Activated T-helper 1 cell treated with Interleukin-2 at 50 U/mL for 16 hours (primary cell): ENCODE results near the gene C1orf105.
"Not testable (repeated sequence)": the region's sequence is repeated elsewhere in the genome, so short reads cannot be mapped to it uniquely, and the experiment has no call there.

Experiments
- DNase-seq: peaks from one replicate; pipeline ENCODE4 v3.0.0-alpha.2; 2020; ENCODE audit warnings: low read depth

Gene C1orf105

DNA sequence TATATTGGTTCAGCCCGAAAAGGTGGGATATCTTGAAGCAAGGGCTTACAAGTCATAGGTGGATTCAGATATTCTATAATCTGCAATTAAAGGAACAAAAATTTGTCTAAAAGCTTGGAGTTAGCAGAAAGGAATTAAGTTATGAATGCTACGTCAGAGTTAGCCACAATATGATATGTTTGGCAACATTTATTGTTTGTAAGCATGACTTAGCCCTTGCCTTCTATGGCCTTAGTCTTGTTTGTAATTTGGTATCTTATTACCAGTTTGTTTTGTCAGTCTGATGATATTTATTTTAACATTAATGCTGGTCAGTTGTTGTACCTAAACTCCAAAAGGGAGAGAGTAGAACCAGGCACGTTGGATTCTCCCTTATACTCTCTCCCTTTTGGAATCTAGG is 69.4 kb downstream of the C1orf105 start:
- no peak for DNase-seq

DNA sequence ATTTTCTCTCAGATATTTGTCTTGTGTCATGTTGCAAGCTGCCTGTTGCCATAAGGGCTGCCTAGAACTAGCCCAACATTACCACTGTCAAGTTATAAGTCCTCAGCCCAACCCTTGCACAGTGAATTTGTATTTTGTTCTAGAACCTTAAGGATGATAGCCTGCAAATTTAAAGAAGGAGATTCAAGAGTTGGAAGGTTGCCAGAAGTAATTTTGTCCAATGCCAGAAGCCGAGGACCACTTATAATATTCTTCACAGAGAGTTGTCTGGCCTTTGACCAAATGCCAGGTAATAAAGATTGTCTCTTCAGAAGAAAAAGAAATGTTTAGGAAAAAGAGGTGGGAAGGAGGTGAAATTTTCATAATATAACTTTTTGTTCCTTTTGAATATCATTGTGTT is 71.9 kb downstream of the C1orf105 start:
- no peak for DNase-seq

DNA sequence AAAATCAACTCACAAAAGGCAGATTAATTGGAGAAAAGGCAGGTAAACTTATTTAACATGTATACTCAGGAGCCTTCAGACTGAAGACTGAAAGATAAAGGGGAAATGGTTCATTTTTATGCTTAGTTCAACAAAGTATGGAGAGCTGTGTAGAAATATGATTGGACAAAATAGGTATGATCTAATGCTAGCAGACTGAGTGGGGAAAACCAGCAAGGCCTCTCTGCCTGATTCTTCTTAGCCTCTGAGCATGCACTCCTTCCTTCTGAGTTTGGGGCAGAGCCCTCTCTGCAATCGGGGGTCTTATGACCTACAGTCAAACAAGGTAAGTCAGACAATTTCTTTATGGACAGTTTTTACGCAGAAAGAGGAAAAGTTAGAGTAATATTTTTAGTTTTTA is 73.7 kb downstream of the C1orf105 start:
- no peak for DNase-seq

DNA sequence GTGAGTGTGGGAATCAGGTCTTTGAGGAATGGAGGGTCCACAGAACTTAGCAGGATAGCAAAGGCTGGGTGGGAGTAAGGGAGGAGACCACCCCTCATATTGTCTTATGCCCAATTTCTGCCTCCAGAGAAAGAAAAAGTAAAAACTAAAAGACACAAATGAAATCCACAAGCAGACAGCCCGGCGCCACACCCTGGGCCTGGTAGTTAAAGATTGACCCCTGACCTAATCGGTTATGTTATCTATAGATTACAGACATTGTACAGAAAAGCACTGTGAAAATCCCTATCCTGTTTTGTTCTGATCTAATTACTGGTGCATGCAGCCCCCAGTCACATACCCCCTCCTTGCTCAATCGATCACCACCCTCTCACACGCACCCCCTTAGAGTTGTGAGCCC is 75.6 kb downstream of the C1orf105 start:
- DNase-seq, result not testable (repeated sequence)

DNA sequence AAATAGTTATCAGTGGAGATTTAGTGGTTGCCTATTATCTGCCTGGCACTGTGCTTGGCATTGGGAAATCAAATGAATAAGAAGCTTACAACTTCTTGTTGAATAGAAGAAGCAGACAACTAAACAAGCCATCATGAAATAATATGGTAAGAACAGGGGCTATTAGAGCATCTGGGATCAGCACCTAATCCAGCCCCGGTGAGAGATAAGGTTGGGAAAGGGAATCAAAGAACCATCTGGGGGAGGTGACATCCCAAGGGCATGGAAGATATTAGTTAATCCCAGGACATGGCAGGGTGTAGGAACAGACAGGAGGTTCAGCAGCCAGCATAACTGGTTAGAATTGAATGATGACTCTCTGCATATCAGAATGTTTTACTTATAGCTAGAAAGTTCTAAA is 76.2 kb downstream of the C1orf105 start:
- DNase-seq, result no peak

DNA sequence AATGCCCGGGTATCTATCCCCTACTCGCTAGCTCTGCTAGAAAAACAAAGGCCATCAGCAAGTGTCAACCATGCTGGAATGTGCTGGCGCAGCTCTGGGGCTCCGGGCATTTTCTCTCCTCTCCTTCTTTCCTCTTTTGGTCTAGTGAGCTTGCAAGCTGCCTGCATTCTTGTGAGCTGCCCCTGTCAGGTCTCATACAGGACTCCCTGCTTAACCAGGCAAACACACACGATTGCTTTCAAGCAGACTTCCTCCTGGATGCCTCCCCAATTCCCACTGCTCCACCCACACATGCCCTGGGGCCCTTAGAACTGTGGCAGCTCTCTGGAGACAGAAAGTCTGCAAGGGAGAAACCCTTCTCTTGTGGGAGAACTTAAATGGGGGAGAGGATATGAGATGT is 76.7 kb downstream of the C1orf105 start:
- no peak for DNase-seq

DNA sequence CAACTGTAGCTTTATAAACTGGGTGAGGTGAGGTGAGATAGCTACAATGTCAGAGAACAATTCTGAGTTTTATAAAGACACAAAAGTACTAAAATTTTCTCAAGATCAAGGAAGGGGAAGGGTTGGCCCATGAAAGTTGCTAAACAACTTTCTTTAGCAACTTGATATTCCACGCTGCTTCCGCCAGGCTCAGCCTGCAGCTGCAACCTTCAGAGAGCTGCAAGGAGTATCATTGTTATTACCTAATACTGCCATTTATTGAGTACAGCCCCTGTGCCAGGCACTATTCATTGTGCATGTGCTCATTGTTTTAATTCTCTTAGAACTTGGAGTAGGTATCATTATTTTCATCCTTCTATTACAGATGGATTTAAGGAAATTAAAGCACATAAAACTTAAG is 78.4 kb downstream of the C1orf105 start:
- no peak for DNase-seq

DNA sequence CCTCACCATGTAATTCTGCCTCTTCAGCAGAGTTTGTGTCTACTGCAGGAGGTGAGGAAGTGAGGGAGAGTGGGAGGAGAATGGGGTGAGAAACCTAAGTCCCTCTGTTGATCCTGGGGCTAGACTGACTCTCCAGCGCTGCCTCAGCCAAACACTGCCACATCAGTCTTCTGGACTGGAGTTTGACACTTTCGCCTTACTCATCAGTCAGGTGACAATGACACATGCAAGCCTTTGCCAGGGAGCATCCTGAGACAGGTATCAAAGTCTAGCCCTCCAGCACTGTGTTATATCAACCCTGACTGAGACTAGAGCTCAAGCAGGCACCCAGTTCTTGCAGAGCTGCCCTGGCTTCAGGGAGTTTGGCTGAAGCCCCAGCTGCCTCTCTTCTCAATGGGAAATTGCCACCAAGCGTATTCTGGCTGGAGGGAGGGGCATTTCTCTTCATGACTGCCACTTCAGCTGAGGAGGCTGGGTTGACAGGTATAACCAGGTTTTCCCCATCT is 79.2 kb downstream of the C1orf105 start:
- DNase-seq, result no peak

DNA sequence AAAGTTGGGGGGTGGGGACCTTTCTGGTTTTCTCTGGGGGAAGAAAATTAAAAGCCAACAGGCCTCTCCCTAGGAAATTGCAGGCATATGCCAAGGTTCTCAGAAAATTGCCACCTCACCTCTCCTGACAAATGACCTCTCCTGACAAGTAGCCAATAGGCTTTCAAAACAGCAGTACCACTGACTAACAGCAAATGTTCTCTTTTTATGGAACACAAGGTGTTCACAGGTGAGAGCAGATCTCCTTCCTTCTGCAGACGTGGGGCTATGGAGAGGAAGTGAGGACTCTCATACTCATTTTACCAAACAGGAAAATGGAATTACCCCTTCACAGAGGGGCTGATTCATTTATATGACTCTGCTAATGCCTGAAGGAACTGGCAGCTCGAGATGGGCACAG is 79.7 kb downstream of the C1orf105 start:
- no peak for DNase-seq

DNA sequence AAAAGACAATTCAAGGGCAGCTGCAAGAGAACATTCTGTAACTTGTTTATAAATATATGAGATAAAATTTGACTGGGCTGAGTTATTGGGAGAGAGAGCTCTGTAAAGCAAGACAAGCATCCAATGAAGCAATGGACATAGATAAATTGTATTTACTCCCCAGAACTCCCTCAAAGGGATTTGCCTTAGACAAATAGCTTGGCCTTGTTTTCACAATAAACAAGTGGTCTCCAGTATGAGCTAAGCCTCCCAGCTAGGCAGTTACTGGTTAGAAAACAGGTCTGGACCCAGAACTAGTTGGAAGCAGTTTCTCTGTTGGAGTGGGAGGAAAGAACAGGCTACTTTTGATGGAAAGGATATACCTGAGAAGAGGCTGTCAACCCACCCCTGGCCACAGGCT is 87.3 kb downstream of the C1orf105 start:
- no peak for DNase-seq

DNA sequence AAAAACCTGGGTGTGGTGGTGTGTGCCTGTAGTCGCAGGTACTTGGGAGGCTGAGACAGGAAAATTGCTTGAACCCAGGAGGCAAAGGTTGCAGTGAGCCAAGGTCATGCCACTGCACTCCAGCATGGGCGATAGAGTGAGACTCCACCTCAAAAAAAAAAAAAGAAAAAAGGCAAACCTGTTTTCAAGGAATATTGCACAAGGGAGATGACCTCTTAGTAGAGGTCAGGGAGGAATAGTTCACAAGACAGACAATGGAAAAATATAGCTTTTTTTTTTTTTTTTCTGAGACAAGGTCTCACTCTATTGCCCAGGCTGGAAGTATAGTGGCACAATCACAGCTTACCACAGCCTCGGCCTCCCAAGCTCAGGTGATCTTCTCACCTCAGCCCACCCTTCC is 90.0 kb downstream of the C1orf105 start:
- no peak for DNase-seq

DNA sequence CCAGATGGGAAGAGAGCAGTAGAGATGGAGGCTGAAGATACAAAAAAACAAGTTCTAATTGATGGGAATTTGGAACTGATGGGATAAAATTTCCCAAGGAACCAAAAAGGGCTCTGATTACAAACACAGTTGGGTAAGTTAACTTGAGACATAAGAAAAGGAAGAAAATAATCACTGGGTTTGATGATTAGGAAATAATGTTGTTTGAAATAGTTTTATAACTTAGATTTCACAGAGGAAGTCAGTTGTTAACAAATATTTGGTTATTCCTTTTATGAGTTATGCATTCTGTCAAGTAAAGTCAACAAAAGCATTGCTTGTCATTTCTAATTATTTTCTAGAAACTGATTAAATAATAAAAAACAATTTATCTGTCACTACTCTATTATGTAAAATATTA is 92.1 kb downstream of the C1orf105 start:
- no peak for DNase-seq

DNA sequence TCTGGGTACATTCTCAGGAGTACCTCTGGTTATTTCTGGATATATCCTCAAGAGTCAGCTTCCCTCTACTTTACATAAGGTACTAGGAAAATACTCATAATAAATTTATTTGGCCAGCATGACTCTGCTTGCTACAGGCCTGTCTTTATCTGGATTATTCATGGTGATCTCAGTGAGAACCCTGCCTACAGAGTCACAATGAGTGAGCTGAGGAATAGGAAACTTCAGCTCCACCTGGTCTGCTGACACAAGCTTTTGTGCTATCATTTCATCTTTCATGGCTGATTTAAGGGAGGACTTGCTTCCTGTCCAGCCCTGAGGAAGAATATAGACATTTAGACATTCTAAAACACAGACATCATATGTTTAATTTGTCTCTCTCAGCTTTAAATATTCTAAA is 93.0 kb downstream of the C1orf105 start:
- no peak for DNase-seq

DNA sequence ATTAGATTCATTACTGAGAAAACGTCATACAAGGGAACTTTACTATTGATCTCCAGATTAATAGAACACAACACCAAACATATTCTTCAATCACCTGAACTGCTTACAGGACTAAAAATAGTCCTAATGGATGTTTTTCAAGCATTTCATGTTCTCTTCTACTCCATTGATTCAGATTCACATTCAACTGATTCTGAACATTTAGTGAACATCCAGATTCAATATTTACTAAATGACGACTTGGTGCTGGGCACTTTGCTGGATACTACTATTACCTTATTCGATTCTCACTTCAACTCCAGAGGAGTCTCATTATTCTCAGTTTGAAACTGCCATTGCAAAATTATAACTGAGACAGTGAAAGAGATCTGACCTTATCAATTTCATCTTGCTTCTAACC is 93.6 kb downstream of the C1orf105 start:
- no peak for DNase-seq

DNA sequence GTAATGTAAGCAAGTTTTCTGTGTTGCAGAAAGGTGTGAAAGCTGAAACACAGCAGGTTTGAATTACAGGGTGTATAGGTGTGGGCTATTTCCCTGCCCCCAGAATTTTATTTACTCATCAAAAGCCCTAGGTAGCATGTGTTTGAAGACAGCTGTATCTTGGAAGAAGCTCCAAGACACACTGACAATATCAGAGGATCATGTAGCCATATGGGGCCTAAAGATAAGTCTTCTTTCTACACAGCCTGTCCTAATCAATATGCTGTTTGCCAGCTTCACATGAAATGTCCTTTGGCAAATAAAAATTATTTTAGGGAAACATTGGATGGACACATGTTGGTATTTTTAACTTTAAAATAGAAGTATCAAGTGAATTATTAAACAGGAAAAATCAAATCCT is 95.0 kb downstream of the C1orf105 start:
- no peak for DNase-seq

DNA sequence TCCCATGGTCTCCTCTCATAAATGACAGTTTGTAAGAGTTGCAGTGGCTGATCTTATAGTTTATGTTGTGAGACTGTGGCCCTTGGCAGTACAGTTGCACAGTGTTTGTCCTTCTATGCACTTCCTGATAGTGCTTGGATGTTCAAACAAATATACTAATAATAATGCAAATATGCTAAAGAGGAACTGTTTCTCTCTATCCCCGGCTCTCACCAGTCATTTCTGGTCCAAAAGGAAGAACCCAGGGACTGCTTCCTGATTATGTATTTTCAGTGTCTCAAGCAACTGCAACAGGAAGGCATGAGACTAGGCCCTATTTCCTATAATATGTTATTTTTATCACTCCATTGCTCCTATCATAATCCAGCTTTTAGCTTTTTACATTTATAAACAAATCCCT is 95.4 kb downstream of the C1orf105 start:
- no peak for DNase-seq

DNA sequence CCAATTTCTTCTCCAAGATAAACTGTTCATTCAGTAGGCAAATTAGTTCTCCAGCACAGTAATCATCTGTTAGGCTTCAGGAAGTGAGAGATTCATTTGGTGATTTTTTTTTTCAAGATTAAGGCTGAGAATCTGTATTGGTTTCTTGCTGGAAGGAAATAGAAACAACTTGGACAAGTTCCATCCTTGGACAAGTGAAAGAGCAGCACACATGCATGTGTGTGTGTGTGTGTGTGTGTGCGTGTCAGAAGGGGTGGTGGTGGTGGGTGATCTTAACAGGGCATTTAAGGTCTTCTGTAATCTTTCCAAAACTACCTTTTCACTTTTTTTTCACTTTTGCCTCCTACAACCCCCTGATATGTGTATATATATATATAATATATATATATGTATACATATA is 96.6 kb downstream of the C1orf105 start:
- DNase-seq, result no peak

DNA sequence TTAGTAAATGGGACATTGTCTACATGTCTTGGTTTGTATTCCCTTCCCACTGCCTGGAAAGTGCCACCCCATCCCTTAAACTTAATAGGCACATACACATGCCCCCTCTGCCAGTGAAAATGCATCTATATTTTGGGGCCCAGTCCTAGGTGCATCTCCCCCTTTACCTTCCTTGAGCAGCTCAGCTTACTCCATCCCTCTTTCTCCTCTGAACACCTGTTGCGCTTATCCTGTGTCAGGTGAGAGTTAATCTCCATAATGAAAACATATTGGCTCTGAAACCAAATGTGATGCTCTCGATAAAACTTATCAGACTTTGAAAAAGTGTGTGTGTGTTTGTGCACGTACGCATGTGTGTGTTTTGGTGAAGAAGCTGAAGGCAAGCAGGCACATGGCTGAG is 97.1 kb downstream of the C1orf105 start:
- no peak for DNase-seq
